ENCODE results near the gene KCNG3. TPM values are rescaled to one million over a fixed set of nuclear protein-coding genes. Genes with fewer than 3 reads are reported as not detected.

Gene KCNG3
- total RNA-seq, 1 donor from 2014 or later, result 0.31 TPM

- H3K9me3 Mint-ChIP-seq (ENCODE audit: low read depth), result no peaks in the 10 kb centered on the region
- no peak overlapping the region for H3K27ac Mint-ChIP-seq
- no peak for DNase-seq (ENCODE audit: low spot score, unreplicated experiment)
- no peaks in the 10 kb centered on the region for H3K27me3 Mint-ChIP-seq
- H3K4me3 Mint-ChIP-seq (ENCODE audit: low read depth), result no peak overlapping the region
- no peaks in the 10 kb centered on the region for H3K4me1 Mint-ChIP-seq (ENCODE audit: low read depth)
- no peak for TF ChIP-seq CTCF (IDR thresholded peaks at IDR 0.05; ENCODE audit: unreplicated experiment)
- no peaks in the 10 kb centered on the region for H3K36me3 Mint-ChIP-seq (ENCODE audit: insufficient read depth)
Measured at GRCh38 chr2:42450136-42450535, 43.6 kb downstream of the KCNG3 start.

- H3K27ac Mint-ChIP-seq, result no peak overlapping the region
- H3K4me3 Mint-ChIP-seq (ENCODE audit: low read depth), result no peak overlapping the region
- no peak for DNase-seq (ENCODE audit: low spot score, unreplicated experiment)
- no peaks in the 10 kb centered on the region for H3K36me3 Mint-ChIP-seq (ENCODE audit: insufficient read depth)
- H3K27me3 Mint-ChIP-seq, result no peaks in the 10 kb centered on the region
- no peaks in the 10 kb centered on the region for H3K9me3 Mint-ChIP-seq (ENCODE audit: low read depth)
- no peaks in the 10 kb centered on the region for H3K4me1 Mint-ChIP-seq (ENCODE audit: low read depth)
- TF ChIP-seq CTCF (IDR thresholded peaks at IDR 0.05; ENCODE audit: unreplicated experiment), result no peak
Measured at GRCh38 chr2:42449163-42450087, 44.4 kb downstream of the KCNG3 start.

- H3K4me1 Mint-ChIP-seq (ENCODE audit: low read depth), result no peaks in the 10 kb centered on the region
- no peak for TF ChIP-seq CTCF (IDR thresholded peaks at IDR 0.05; ENCODE audit: unreplicated experiment)
- no peak overlapping the region for H3K27ac Mint-ChIP-seq
- H3K9me3 Mint-ChIP-seq (ENCODE audit: low read depth), result no peaks in the 10 kb centered on the region
- H3K4me3 Mint-ChIP-seq (ENCODE audit: low read depth), result no peak overlapping the region
- no peaks in the 10 kb centered on the region for H3K36me3 Mint-ChIP-seq (ENCODE audit: insufficient read depth)
- H3K27me3 Mint-ChIP-seq, result no peaks in the 10 kb centered on the region
- DNase-seq (ENCODE audit: low spot score, unreplicated experiment), result no peak
Measured at GRCh38 chr2:42448163-42448562, 45.6 kb downstream of the KCNG3 start.

- H3K9me3 Mint-ChIP-seq (ENCODE audit: low read depth), result no peaks in the 10 kb centered on the region
- H3K4me3 Mint-ChIP-seq (ENCODE audit: low read depth), result no peak overlapping the region
- H3K4me1 Mint-ChIP-seq (ENCODE audit: low read depth), result no peaks in the 10 kb centered on the region
- H3K36me3 Mint-ChIP-seq (ENCODE audit: insufficient read depth), result no peaks in the 10 kb centered on the region
- H3K27me3 Mint-ChIP-seq, result no peaks in the 10 kb centered on the region
- no peak overlapping the region for H3K27ac Mint-ChIP-seq
- no peak for TF ChIP-seq CTCF (IDR thresholded peaks at IDR 0.05; ENCODE audit: unreplicated experiment)
- no peak for DNase-seq (ENCODE audit: low spot score, unreplicated experiment)
Measured at GRCh38 chr2:42446503-42447271, 47.1 kb downstream of the KCNG3 start.

- Mint-ChIP-seq H3K27me3 (no peaks in the 10 kb centered on the region), H3K4me3 (ENCODE audit: low read depth) (no peak overlapping the region), H3K9me3 (ENCODE audit: low read depth) (no peaks in the 10 kb centered on the region), H3K4me1 (ENCODE audit: low read depth) (no peaks in the 10 kb centered on the region), H3K27ac (no peak overlapping the region), H3K36me3 (ENCODE audit: insufficient read depth) (no peaks in the 10 kb centered on the region)
- DNase-seq (ENCODE audit: low spot score, unreplicated experiment), result no peak
- TF ChIP-seq CTCF (IDR thresholded peaks at IDR 0.05; ENCODE audit: unreplicated experiment), result no peak
Measured at GRCh38 chr2:42443718-42444399, 49.9 kb downstream of the KCNG3 start.
